DND-41 (cell line): ENCODE results near the gene SDK2.

ENCODE experiments used
- ATAC-seq: fragments of 200-7000 bp; cut with Tn5 transposase; 3 replicates; pipeline ENCODE4 v1.9.1; 2021; ENCODE audit warnings: low read depth; ENCODE audit not compliant: insufficient read depth
- DNase-seq: peaks from one replicate; pipeline ENCODE4 v3.0.0-alpha.2; 2020
- H2AFZ ChIP-seq: 2 replicates; pipeline ENCODE4 v1.6.0; 2012; ENCODE audit warnings: low read depth, low read length
- H3K27ac ChIP-seq: 2 replicates; pipeline ENCODE4 v1.5.1; 2012; ENCODE audit warnings: low read length, inconsistent platforms
- H3K27me3 ChIP-seq: fragments of 200-600 bp; sonication (generic); 2 replicates; pipeline ENCODE4 v1.6.0; 2012; ENCODE audit warnings: low read length, mild to moderate bottlenecking, inconsistent platforms; ENCODE audit not compliant: insufficient read depth, poor library complexity
- H3K36me3 ChIP-seq: 2 replicates; pipeline ENCODE4 v1.5.1; 2012; ENCODE audit warnings: low read length, inconsistent platforms; ENCODE audit not compliant: insufficient read depth
- H3K4me1 ChIP-seq: 2 replicates; pipeline ENCODE4 v1.5.1; 2012; ENCODE audit warnings: mild to moderate bottlenecking, low read length; ENCODE audit not compliant: insufficient read depth
- H3K4me2 ChIP-seq: 2 replicates; pipeline ENCODE4 v1.6.0; 2012; ENCODE audit warnings: mild to moderate bottlenecking, moderate library complexity, low read length, inconsistent platforms; ENCODE audit not compliant: insufficient read depth
- H3K4me3 ChIP-seq, 2 experiments: fragments of 200-600 bp in 1 of 2; shearing (Covaris generic) in 1 of 2; 2 replicates each; pipeline ENCODE4 v1.5.1; 2012 to 2016; ENCODE audit warnings: inconsistent platforms in 2 of 2, low read length in 2 of 2, mild to moderate bottlenecking in 2 of 2, low read depth in 1 of 2, moderate library complexity in 1 of 2
- H3K79me2 ChIP-seq: 2 replicates; pipeline ENCODE4 v1.6.0; 2012; ENCODE audit warnings: low read length, inconsistent platforms; ENCODE audit not compliant: insufficient read depth
- H3K9ac ChIP-seq: 2 replicates; pipeline ENCODE4 v1.6.0; 2012; ENCODE audit warnings: low read depth, mild to moderate bottlenecking, inconsistent platforms, low read length, moderate library complexity
- H3K9me3 ChIP-seq: 2 replicates; pipeline ENCODE4 v1.5.1; 2012; ENCODE audit warnings: low read length, moderate library complexity, mild to moderate bottlenecking, inconsistent platforms; ENCODE audit not compliant: insufficient read depth, severe bottlenecking
- H4K20me1 ChIP-seq: 2 replicates; pipeline ENCODE4 v1.6.0; 2012; ENCODE audit warnings: low read length; ENCODE audit not compliant: insufficient read depth
- EZH2 ChIP-seq: IDR thresholded peaks from 3 replicates; pipeline ENCODE4 v1.6.1; 2012; ENCODE audit warnings: borderline replicate concordance, low read depth, mild to moderate bottlenecking, moderate library complexity, low read length, inconsistent platforms; ENCODE audit not compliant: severe bottlenecking
- TF ChIP-seq, protein P1 (sequence below): IDR thresholded peaks from 2 replicates; pipeline ENCODE4 v1.5.1; 2012; ENCODE audit warnings: borderline replicate concordance, low read length, moderate library complexity, mild to moderate bottlenecking; ENCODE audit not compliant: poor library complexity, severe bottlenecking; ENCODE audit errors: extremely low read depth

Gene SDK2

GRCh38 chr17:73465953-73466230, 178.4 kb downstream of the SDK2 start:
- Histone ChIP-seq H3K9me3 (no peaks in the 10 kb centered on the region), H3K36me3 (no peaks in the 10 kb centered on the region), H3K79me2 (no peaks in the 10 kb centered on the region), H2AFZ (no peak overlapping the region), H3K4me2 (no peak overlapping the region), H3K9ac (no peak overlapping the region), H4K20me1 (no peaks in the 10 kb centered on the region), H3K4me3 (no peak overlapping the region), H3K27ac (no peak overlapping the region), H3K4me1 (peaks cover 3% of the 10 kb centered on the region; the same call in 1 of the 2 replicates), H3K27me3 (no peaks in the 10 kb centered on the region)
- ATAC-seq (no peak), DNase-seq (no peak)
- TF ChIP-seq, protein P1, sequence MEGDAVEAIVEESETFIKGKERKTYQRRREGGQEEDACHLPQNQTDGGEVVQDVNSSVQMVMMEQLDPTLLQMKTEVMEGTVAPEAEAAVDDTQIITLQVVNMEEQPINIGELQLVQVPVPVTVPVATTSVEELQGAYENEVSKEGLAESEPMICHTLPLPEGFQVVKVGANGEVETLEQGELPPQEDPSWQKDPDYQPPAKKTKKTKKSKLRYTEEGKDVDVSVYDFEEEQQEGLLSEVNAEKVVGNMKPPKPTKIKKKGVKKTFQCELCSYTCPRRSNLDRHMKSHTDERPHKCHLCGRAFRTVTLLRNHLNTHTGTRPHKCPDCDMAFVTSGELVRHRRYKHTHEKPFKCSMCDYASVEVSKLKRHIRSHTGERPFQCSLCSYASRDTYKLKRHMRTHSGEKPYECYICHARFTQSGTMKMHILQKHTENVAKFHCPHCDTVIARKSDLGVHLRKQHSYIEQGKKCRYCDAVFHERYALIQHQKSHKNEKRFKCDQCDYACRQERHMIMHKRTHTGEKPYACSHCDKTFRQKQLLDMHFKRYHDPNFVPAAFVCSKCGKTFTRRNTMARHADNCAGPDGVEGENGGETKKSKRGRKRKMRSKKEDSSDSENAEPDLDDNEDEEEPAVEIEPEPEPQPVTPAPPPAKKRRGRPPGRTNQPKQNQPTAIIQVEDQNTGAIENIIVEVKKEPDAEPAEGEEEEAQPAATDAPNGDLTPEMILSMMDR: no peak
- no peak for TF ChIP-seq EZH2

GRCh38 chr17:73465130-73465952, 178.9 kb downstream of the SDK2 start:
- TF ChIP-seq, protein P1: no peak
- no peak for TF ChIP-seq EZH2
- no peak overlapping the region for H3K4me3 ChIP-seq
- no peaks in the 10 kb centered on the region for H3K9me3 ChIP-seq
- H2AFZ ChIP-seq: no peak overlapping the region
- H3K27me3 ChIP-seq: no peaks in the 10 kb centered on the region
- no peak overlapping the region for H3K27ac ChIP-seq
- H3K9ac ChIP-seq: no peak overlapping the region
- H3K4me2 ChIP-seq: no peak overlapping the region
- H3K36me3 ChIP-seq: no peaks in the 10 kb centered on the region
- DNase-seq (no peak), ATAC-seq (no peak)
- no peaks in the 10 kb centered on the region for H4K20me1 ChIP-seq
- no peaks in the 10 kb centered on the region for H3K79me2 ChIP-seq
- H3K4me1 ChIP-seq: peaks cover 3% of the 10 kb centered on the region; the same call in 1 of the 2 replicates

DNA sequence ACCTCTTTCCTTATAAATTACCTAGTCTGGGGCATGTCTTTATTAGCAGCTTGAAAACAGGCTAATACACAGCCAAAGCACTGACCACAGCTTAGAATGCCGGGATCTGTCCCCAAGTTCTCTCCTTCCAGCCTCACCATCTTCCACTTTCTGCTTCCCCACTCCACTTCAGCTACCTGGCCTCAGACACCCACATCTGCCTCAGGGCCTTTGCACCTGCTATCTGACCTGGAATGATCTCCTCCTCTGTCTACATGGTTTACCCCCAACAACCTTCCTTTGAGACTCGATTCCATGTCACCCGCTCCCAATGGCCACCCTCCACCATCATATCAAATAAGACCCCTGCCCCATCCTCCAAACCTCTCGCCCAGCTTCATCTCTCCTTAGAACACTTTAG, 179.8 kb downstream of the SDK2 start:
- H3K27me3 ChIP-seq: no peaks in the 10 kb centered on the region
- H3K4me3 ChIP-seq: no peak overlapping the region
- peaks cover 3% of the 10 kb centered on the region; the same call in 1 of the 2 replicates for H3K4me1 ChIP-seq
- no peak overlapping the region for H3K9ac ChIP-seq
- DNase-seq (no peak), ATAC-seq (no peak)
- no peak overlapping the region for H3K27ac ChIP-seq
- H2AFZ ChIP-seq: no peak overlapping the region
- no peaks in the 10 kb centered on the region for H3K79me2 ChIP-seq
- no peaks in the 10 kb centered on the region for H3K36me3 ChIP-seq
- H3K4me2 ChIP-seq: no peak overlapping the region
- H3K9me3 ChIP-seq: no peaks in the 10 kb centered on the region
- H4K20me1 ChIP-seq: no peaks in the 10 kb centered on the region
- TF ChIP-seq, protein P1: no peak
- no peak for TF ChIP-seq EZH2

DNA sequence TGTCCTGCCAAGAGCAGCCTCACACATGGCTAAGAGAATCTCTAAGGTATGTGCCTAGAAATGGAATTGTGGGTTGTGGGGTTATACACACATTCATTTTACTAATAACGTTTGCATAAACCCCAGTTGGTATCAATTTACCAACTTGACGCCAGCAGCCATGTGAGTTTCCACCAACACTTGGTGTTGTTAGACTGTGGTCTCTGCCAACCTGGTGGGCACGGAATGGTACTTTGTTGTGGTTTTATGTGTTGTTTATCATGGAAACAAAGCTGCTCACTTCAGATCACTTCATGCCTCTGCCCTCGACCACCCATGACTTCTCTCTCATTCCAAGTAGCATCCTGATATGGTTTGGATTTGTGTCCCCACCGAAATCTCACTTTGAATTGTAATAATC, 180.4 kb downstream of the SDK2 start:
- no peak for ATAC-seq
- Histone ChIP-seq H3K36me3 (no peaks in the 10 kb centered on the region), H3K4me1 (peaks cover 3% of the 10 kb centered on the region; the same call in 1 of the 2 replicates), H3K9me3 (no peaks in the 10 kb centered on the region), H3K27me3 (no peaks in the 10 kb centered on the region), H3K9ac (no peak overlapping the region), H3K27ac (no peak overlapping the region), H4K20me1 (no peaks in the 10 kb centered on the region), H3K4me2 (no peak overlapping the region), H3K4me3 (no peak overlapping the region), H3K79me2 (no peaks in the 10 kb centered on the region), H2AFZ (no peak overlapping the region)
- no peak for TF ChIP-seq EZH2
- TF ChIP-seq, protein P1: no peak
- DNase-seq: no peak
